Nasal cavity respiratory epithelium epithelial cell of viscerocranial mucosa (primary cell): ENCODE data around the gene SPIN1. TPM values are rescaled to one million over a fixed set of nuclear protein-coding genes. Genes with fewer than 3 reads are reported as not detected.

ENCODE experiments used
- total RNA-seq: library from RNA; depleted of rRNA; stranded (reverse); fragments of >200 nt; gene quantifications from 2 replicates; pipeline ENCODE4 v1.2.3, GENCODE V29; 2014

The SPIN1 gene
- 86.8 and 111 TPM in 2 replicates for total RNA-seq

GRCh38 chr9:88388203-88388885 lies at the start of gene SPIN1:
SPIN1 (plus strand) TSS chr9:88388444; CDS start chr9:88426540, 38,096 bp downstream.

Other genes with a start within 250 kb of the SPIN1 start
- not detected in 2 replicates for gene SPATA31C2, start 250.0 kb upstream of the SPIN1 start, total RNA-seq
- gene NXNL2, start 146.7 kb downstream of the SPIN1 start, total RNA-seq: under 0.01 and 0.07 TPM in 2 replicates